ENCODE measurements around the gene COL6A2.
"Not testable (repeated sequence)": the region's sequence is repeated elsewhere in the genome, so short reads cannot be mapped to it uniquely, and the experiment has no call there.

Gene COL6A2

GRCh38 chr21:46137908-46138307 is 40.0 kb downstream of the COL6A2 start:
- H3K27ac ChIP-seq (ENCODE audit: low read depth, low read length), result no peak overlapping the region
- H3K4me1 ChIP-seq (ENCODE audit: insufficient read depth, low read length), result peaks cover 7% of the 10 kb centered on the region
- H3K9me3 ChIP-seq (ENCODE audit: low read length), result no peaks in the 10 kb centered on the region
- no peak overlapping the region for H3K4me3 ChIP-seq (ENCODE audit: low read depth in 1 of 2, low read length in 2 of 2)
- no peaks in the 10 kb centered on the region for H3K36me3 ChIP-seq (ENCODE audit: insufficient read depth, low read length)
- H3K27me3 ChIP-seq (ENCODE audit: control insufficient read depth in 1 of 2, insufficient read depth in 2 of 2, low read length in 2 of 2), result no peaks in the 10 kb centered on the region
- H3K9ac ChIP-seq (ENCODE audit: low read length), result no peak overlapping the region

GRCh38 chr21:46138383-46138970 is 40.6 kb downstream of the COL6A2 start:
- H3K36me3 ChIP-seq (ENCODE audit: insufficient read depth, low read length), result no peaks in the 10 kb centered on the region
- H3K4me1 ChIP-seq (ENCODE audit: insufficient read depth, low read length), result peaks cover 7% of the 10 kb centered on the region
- no peak overlapping the region for H3K9ac ChIP-seq (ENCODE audit: low read length)
- H3K9me3 ChIP-seq (ENCODE audit: low read length), result no peaks in the 10 kb centered on the region
- no peak overlapping the region for H3K4me3 ChIP-seq (ENCODE audit: low read depth in 1 of 2, low read length in 2 of 2)
- H3K27me3 ChIP-seq (ENCODE audit: control insufficient read depth in 1 of 2, insufficient read depth in 2 of 2, low read length in 2 of 2), result no peaks in the 10 kb centered on the region
- H3K27ac ChIP-seq (ENCODE audit: low read depth, low read length), result no peak overlapping the region

GRCh38 chr21:46139686-46140085 is 41.8 kb downstream of the COL6A2 start:
- H3K4me1 ChIP-seq (ENCODE audit: insufficient read depth, low read length), result peaks cover 7% of the 10 kb centered on the region
- no peak overlapping the region for H3K9ac ChIP-seq (ENCODE audit: low read length)
- H3K4me3 ChIP-seq (ENCODE audit: low read depth in 1 of 2, low read length in 2 of 2), result no peak overlapping the region
- H3K27me3 ChIP-seq (ENCODE audit: control insufficient read depth in 1 of 2, insufficient read depth in 2 of 2, low read length in 2 of 2), result no peaks in the 10 kb centered on the region
- H3K27ac ChIP-seq (ENCODE audit: low read depth, low read length), result no peak overlapping the region
- H3K36me3 ChIP-seq (ENCODE audit: insufficient read depth, low read length), result no peaks in the 10 kb centered on the region
- no peaks in the 10 kb centered on the region for H3K9me3 ChIP-seq (ENCODE audit: low read length)

- not testable (repeated sequence) for H3K36me3 ChIP-seq (ENCODE audit: insufficient read depth, low read length); H3K4me1 ChIP-seq (ENCODE audit: insufficient read depth, low read length); H3K4me3 ChIP-seq (ENCODE audit: low read depth in 1 of 2, low read length in 2 of 2); H3K27me3 ChIP-seq (ENCODE audit: control insufficient read depth in 1 of 2, insufficient read depth in 2 of 2, low read length in 2 of 2); H3K9me3 ChIP-seq (ENCODE audit: low read length); H3K27ac ChIP-seq (ENCODE audit: low read depth, low read length); H3K9ac ChIP-seq (ENCODE audit: low read length)
These were observed 42.6 kb downstream of the COL6A2 start for GRCh38 chr21:46140352-46141003.

- Histone ChIP-seq H3K27me3 (ENCODE audit: control insufficient read depth in 1 of 2, insufficient read depth in 2 of 2, low read length in 2 of 2) (no peaks in the 10 kb centered on the region), H3K36me3 (ENCODE audit: insufficient read depth, low read length) (no peaks in the 10 kb centered on the region), H3K4me1 (ENCODE audit: insufficient read depth, low read length) (peaks cover 7% of the 10 kb centered on the region), H3K9ac (ENCODE audit: low read length) (no peak overlapping the region), H3K4me3 (ENCODE audit: low read depth in 1 of 2, low read length in 2 of 2) (no peak overlapping the region), H3K27ac (ENCODE audit: low read depth, low read length) (no peak overlapping the region), H3K9me3 (ENCODE audit: low read length) (no peaks in the 10 kb centered on the region)
These were observed 44.1 kb downstream of the COL6A2 start for GRCh38 chr21:46141767-46142581.

- Histone ChIP-seq H3K36me3 (ENCODE audit: insufficient read depth, low read length) (no peaks in the 10 kb centered on the region), H3K9ac (ENCODE audit: low read length) (no peak overlapping the region), H3K4me1 (ENCODE audit: insufficient read depth, low read length) (peaks cover 7% of the 10 kb centered on the region), H3K27ac (ENCODE audit: low read depth, low read length) (no peak overlapping the region), H3K9me3 (ENCODE audit: low read length) (no peaks in the 10 kb centered on the region), H3K27me3 (ENCODE audit: control insufficient read depth in 1 of 2, insufficient read depth in 2 of 2, low read length in 2 of 2) (no peaks in the 10 kb centered on the region), H3K4me3 (ENCODE audit: low read depth in 1 of 2, low read length in 2 of 2) (no peak overlapping the region)
These were observed 44.9 kb downstream of the COL6A2 start for GRCh38 chr21:46142582-46143473.

GRCh38 chr21:46144464-46145070 is 46.7 kb downstream of the COL6A2 start:
- Histone ChIP-seq H3K4me3 (ENCODE audit: low read depth in 1 of 2, low read length in 2 of 2) (no peak overlapping the region), H3K9me3 (ENCODE audit: low read length) (no peaks in the 10 kb centered on the region), H3K27me3 (ENCODE audit: control insufficient read depth in 1 of 2, insufficient read depth in 2 of 2, low read length in 2 of 2) (no peaks in the 10 kb centered on the region), H3K4me1 (ENCODE audit: insufficient read depth, low read length) (peaks cover 7% of the 10 kb centered on the region), H3K27ac (ENCODE audit: low read depth, low read length) (no peak overlapping the region), H3K36me3 (ENCODE audit: insufficient read depth, low read length) (no peaks in the 10 kb centered on the region), H3K9ac (ENCODE audit: low read length) (no peak overlapping the region)

GRCh38 chr21:46145159-46145839 is 47.4 kb downstream of the COL6A2 start:
- Histone ChIP-seq H3K4me1 (ENCODE audit: insufficient read depth, low read length) (peaks cover 4% of the 10 kb centered on the region), H3K9me3 (ENCODE audit: low read length) (no peaks in the 10 kb centered on the region), H3K27me3 (ENCODE audit: control insufficient read depth in 1 of 2, insufficient read depth in 2 of 2, low read length in 2 of 2) (no peaks in the 10 kb centered on the region), H3K9ac (ENCODE audit: low read length) (no peak overlapping the region), H3K27ac (ENCODE audit: low read depth, low read length) (no peak overlapping the region), H3K4me3 (ENCODE audit: low read depth in 1 of 2, low read length in 2 of 2) (no peak overlapping the region), H3K36me3 (ENCODE audit: insufficient read depth, low read length) (no peaks in the 10 kb centered on the region)

- no peak overlapping the region for H3K9ac ChIP-seq (ENCODE audit: low read length)
- H3K4me3 ChIP-seq (ENCODE audit: low read depth in 1 of 2, low read length in 2 of 2), result no peak overlapping the region
- no peaks in the 10 kb centered on the region for H3K36me3 ChIP-seq (ENCODE audit: insufficient read depth, low read length)
- H3K9me3 ChIP-seq (ENCODE audit: low read length), result no peaks in the 10 kb centered on the region
- H3K27me3 ChIP-seq (ENCODE audit: control insufficient read depth in 1 of 2, insufficient read depth in 2 of 2, low read length in 2 of 2), result no peaks in the 10 kb centered on the region
- no peaks in the 10 kb centered on the region for H3K4me1 ChIP-seq (ENCODE audit: insufficient read depth, low read length)
- H3K27ac ChIP-seq (ENCODE audit: low read depth, low read length), result no peak overlapping the region
These were observed 48.2 kb downstream of the COL6A2 start for GRCh38 chr21:46145840-46146691.

- Histone ChIP-seq H3K4me1 (ENCODE audit: insufficient read depth, low read length) (no peaks in the 10 kb centered on the region), H3K27ac (ENCODE audit: low read depth, low read length) (no peak overlapping the region), H3K9me3 (ENCODE audit: low read length) (no peaks in the 10 kb centered on the region), H3K4me3 (ENCODE audit: low read depth in 1 of 2, low read length in 2 of 2) (no peak overlapping the region), H3K9ac (ENCODE audit: low read length) (no peak overlapping the region), H3K36me3 (ENCODE audit: insufficient read depth, low read length) (no peaks in the 10 kb centered on the region), H3K27me3 (ENCODE audit: control insufficient read depth in 1 of 2, insufficient read depth in 2 of 2, low read length in 2 of 2) (no peaks in the 10 kb centered on the region)
These were observed 48.9 kb downstream of the COL6A2 start for GRCh38 chr21:46146856-46147255.

Data from muscle layer of colon (tissue), 2 donors.